ENCODE results near the gene DACH1.

The DACH1 gene

DNA sequence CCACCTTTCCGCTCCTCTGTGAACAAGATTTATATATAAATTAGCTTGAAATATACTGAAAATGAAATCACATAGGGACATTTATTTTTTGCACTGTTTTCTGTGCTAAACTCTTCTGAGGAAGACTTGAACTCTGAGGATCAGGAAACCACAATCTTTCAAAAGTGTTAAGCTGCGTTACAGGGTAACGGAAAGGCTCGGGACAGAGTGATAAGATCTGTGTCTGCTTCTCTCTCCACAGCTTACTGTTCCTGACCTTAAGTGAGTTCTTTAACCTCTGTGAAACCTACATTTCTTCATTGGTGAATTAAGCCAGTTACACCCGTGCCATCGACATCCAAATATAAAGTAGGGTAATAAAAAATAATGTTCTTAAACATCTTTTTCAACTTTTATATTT, 38.9 kb downstream of the DACH1 start:
- FAIRE-seq = no peak

DNA sequence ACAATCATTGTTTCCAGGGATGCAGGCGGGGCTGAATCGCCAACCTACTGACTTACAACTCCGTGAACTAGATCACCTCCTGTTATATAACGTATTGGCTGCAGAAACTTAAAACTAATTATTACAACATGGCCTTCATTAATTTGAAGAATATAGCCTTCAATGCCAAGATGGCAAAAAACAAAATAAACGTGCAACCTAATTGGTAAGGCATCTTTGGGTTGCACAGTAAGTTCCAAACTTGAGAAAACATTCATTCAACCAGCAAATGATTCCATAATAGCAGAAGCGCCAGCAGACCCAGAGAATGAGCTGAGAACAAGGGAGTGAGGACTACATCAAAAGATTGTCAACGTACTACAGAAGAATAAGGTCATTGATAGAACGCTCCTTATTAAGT, 39.8 kb downstream of the DACH1 start:
- FAIRE-seq = no peak

DNA sequence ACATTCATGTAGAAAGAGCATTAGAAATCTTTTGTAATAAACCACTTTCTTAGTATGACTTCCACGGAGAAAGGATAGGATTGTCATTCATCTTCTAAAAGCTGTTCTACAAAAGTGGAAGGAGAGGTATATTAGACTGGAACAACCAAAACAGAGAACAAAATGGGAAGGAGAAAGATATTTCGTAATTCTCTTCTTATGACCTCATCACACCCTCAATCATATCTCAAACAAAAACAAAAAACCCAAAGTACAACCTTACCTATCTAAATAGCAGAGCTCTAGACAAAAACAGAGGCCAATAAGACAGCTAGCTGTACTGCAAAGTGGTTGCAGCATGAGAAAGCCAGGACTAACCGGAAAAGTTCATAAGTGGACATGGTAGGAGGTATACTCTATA, 46.3 kb downstream of the DACH1 start:
- no peak for FAIRE-seq

DNA sequence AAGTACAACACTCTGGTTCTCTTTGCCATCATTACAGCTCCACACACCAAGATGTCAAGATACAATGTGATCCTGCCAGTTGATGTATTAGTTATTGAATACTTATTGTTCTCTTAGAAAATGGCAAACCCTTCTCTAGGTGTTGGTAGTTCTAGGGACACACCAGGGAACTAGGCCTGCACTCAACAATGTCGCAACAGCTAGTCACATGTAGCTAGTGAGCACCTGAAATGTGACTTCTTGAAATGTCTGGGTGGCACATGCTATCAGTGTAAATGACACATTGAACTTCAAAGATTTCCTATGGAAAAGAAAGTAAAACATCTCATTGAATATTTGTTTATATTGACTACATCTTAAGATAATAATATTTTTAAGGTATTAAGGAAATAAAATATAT, 49.7 kb downstream of the DACH1 start:
- no peak for FAIRE-seq

DNA sequence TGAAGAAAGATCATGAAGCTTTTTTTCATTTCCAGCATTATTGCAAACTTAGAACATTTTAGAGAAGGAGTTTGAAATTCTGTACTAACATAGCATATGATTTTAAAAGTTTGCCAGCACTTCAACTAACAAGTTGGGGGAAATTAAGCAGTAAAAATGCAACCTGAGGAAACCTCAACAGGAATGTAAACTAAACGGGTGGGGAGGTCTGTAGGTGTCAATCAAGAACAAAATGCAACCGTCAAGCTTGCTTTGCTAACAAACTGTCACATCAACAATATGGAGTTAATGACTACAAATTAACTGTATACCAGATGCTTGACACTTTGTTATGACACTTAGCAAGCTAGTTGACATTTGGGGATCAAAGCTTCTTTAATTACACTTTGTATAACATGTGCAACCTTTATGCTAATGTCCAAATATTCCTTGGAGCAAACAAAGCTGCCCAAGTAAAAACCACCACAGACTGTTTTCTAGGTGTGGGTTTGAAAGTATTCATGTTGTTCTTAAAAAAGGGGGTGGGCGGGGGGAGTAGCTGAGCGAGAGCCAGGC, 52.1 kb downstream of the DACH1 start:
- no peak for FAIRE-seq

DNA sequence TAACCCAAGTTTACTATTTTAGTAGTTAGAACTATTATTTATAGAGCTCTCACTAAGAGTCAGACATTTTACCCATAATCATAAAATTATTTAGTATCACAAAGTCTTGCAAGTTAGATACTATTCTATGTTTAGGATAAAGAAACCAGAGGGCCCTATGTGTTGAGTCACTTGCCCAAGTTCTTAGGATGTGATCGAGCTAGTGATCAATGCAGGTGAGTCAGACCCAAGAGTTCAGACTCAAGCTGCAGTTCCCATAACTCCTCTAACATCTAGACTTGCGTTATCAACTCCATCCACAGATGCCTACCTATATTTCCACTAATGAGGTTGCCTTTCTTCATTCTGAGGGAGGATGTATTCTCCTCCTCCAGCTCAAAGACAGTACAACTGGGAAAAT, 53.8 kb downstream of the DACH1 start:
- no peak for FAIRE-seq

DNA sequence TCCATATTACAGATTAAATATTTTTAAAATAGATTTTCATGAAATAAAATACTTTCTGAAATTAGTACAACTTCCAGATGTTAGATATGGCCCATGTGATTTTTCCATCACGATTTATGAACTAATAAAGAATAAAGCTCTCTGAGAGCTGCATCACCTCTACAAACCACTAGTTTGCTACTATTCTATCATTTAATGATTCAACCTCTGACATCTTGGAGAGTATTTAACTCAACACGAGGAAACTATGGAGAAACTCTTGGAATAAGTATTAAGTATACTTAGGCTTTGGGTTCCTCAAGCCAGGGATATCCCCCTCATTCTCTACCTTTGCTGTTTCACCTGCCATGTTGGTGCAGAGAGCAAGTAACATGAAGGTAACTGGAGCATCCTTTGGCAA, 55.7 kb downstream of the DACH1 start:
- no peak for FAIRE-seq

DNA sequence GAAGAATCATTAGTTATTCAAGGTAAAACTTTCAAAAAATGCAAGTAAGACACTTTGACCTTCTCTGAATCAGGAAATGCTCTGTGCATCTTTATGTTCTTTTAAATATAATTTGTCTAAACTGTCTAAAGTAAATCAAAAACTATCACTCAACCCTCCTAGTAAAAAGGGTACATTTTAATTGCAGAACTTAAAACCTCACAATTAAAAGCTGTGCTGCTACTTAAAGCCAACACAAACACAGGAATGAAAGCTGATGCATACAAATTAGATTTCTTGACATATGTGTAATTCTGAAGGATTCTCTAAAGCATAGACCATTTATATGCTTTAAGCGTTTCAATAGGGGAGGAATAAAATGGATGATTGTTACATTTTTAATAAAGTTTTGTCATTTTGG, 58.3 kb downstream of the DACH1 start:
- no peak for FAIRE-seq

DNA sequence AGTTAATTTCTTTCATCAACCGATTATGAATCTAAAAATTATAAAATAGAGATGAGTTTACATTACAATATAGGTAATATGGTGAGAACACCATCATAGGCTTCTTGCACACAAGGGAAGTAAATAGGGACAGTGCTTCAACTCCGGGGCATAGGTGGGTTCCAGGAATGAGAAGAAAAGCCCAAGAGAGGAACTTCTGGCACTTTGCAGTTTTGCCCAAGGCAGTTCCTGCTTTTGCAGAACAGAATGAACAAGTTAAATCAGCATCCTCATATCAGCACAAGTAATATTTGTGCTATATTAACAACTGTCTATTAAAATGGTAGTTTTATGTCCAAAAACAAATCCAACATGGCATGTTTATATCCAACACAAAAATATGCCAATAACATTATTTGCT, 60.1 kb downstream of the DACH1 start:
- no peak for FAIRE-seq

DNA sequence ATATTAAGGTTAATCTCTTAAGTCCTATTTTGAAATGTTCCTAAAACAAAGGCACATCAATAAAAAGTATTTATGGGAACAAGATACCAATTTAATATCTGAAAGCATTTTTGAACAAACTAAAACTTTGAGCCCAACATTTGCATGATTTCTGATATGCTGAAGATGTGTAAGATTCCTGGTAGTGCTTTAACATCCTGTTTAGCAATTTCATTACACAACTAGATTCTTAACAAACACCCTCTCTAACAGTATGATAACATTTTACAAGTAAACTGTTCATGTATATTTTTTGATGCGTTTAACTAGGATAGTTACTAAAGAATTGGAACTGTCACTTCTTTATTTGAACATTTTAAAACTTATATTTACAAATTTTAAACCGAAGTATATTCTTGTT, 63.9 kb downstream of the DACH1 start:
- FAIRE-seq = no peak

DNA sequence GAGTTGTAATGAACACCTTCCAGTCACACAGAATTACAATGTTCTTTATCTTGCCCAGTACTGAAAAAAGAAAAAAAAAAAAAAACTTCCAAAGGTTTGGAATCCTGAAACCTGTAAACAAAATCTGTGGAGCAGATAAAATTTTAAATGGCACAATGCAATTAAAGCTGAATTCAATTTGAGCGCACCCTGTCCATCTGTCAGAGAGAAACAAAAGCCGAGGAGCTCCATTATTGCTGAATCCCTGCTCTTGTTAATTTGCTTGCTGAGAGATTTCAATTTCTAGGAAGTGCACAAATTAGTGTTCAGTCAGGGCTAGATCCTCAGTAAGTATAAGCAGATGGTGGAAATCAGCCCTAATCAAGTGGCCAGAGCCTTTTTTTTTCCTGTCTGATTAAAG, 65.2 kb downstream of the DACH1 start:
- FAIRE-seq = no peak

DNA sequence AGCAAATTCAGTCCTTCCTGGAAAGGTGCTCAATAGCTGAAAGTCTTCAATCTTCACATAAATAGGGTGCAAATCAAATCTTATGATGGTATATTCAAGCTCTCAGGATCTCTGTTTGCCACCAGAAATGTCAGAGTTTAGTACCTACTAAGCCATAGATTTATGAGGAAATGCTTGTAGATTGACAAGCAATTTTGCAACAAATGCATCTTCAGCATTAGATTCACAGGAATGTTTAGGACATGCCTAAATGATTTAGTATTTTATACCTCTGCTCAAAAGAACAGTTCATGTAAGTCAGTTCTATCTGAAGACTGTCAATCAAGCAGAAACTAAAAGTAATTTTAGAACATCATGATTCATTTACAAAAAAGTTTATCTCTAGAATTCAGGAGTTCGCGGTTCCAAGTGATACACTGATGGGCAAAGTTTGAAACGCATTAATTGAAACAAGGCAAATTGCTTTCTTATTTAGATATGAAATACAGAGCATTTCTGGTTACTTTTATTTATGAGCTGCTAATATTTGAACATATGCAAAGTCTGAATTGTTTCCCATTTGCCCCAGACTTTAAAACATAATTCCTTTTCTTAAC, 65.7 kb downstream of the DACH1 start:
- no peak for FAIRE-seq

DNA sequence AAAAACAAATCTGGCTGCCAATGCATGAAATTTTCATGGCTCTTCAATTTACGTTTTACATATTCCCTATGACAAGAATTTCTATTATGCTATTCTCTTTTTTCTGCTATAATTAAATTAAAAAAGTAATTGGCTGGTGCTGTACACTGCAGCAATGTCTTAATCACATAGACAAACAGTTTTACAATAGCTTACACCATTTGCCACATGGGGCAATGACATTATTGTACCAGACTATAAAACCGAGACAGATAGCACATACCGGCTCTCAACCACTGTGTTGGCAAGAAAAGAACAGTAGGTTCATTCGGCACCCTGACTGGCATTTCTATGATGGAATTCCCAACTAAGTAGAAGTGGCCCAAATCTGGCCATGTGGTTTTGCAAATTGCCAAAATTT, 67.7 kb downstream of the DACH1 start:
- FAIRE-seq = no peak

DNA sequence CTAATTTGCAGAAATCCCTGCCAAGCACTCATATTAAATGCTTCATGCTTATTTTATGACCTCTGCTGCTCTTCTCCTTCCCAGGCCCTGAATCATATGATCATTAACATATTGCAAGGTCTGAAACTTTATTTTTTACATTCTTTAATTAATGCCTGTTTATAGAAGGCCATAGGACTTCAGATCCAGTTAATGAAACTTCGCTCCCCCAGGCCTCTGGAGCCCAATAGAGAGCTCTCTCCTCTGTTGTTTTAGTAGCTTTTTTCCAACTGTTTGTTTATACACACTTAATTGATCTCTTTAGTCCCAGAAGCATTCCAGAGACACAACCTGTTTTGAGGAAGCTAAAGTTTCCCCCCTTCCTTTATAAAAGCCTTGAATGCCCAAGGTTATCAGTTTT, 68.3 kb downstream of the DACH1 start:
- FAIRE-seq = peak; percentile 26

DNA sequence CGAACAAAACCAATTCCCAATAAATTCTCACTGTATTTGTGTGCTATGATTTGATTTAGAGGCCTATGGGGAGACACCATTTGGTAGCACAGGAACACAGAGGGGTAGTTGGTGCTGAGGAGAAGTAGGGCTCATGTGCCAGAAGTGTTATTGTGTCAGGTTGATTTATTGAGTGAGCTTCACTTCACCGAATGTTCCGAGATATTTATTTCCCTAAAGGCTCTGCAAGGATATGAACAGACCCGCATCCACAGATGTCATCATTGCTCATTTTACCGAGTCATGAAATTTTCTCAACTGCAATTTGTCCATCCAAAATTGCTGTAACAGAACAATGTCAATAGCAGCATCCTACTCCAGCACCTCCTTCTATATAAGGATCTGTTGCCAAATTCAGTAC, 69.5 kb downstream of the DACH1 start:
- no peak for FAIRE-seq

DNA sequence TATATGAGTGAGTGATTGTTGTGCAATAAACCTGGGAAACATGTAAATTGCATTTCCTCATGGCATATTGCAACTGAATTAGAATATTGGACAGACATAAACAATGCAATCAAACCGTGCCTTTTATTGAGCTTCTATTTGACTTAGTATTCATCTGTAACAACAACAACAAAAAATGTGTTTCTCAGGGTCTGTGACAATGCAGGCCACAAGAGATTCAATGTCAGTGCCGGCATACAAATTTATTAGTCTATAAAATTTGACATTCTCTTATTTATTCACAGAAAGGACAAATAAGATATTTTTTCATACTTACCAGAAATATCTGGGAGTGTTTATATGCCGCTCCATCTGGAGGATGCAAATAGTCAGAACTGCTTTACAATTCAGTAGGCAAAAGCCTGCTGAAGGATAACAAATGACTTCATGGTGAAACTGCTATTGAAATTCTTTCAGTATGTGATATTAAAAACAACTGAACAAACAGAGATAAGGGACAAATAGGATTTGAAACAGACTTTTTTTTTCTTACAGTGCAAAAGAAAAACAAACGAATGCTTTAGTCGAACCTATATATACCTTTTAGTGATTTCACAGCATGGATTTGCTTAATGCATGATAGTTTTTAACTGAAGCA, 77.2 kb downstream of the DACH1 start:
- FAIRE-seq = peak; percentile 93

DNA sequence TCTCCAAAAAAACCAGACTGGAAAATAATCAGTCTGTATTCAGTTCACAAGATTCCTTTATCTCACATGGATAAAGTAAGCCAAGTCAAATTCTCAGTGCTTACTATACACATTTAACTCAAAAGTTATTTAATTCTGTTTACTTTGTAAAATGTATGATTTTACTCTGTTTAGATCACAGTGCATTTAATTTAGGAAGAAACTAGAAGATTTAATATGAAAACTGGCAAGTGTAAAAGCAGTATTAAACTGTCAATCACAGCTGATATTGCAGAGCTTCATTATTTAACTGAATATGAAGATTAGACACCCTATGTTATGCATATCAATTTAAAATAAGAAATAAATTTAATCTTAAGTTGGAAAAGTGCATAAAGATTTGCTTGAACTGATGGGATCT, 78.0 kb downstream of the DACH1 start:
- peak; percentile 4 for FAIRE-seq

DNA sequence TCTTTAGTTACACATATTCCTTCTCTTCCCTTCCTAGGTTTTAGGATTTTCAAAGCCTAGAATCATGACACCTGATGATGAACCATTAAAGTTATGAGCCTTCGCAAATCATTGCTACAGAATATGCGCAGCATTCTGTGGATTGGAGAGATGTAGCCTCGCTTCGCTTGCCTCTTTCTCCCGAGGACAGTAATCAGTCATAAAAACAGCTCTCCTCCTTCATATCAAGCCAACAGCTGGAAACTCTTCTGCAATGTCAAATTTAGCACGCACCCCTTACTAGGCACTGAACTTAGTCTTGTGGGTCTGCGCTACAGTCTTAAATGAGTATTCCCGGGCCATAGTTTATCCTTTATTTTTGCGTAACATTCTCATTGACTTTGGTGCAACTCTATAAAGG, 79.6 kb downstream of the DACH1 start:
- FAIRE-seq = no peak

DNA sequence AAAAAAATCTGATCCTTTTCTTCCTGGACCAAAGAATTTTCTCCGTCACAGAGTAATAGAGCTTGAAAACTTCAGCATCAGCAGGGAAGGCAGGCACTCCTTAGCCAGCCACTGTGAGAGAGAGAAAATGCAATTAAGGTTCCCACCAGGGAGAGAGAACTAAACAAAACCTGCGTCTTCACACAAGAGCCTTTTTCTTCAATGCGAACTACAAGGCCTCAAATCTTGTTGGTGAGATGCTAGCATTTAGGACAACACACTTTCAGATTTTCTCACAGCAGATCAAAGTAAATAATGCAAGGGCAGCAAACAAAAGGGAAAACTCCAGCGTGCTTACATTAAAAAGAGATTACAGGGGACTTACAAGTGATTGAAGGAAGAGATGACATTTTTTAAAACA, 80.1 kb downstream of the DACH1 start:
- FAIRE-seq = no peak

DNA sequence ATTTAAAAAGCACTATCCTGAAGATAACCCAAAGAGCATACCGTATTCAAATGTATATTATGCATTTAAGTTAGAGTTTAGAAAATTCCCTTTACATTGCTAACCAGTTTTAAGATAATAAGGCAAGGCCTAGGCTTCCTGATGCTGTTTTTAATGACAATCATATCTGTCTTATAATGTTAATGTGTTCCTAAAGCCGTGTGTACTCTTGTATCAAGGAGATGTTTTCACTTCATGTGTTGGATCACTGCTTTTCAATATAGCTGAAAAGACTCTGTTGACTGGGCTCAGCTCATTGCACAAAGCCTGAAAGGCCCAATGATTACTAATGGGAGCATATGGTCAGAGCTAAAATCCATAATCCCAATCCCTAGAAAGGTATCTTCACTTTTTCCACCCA, 81.6 kb downstream of the DACH1 start:
- FAIRE-seq = no peak

DNA sequence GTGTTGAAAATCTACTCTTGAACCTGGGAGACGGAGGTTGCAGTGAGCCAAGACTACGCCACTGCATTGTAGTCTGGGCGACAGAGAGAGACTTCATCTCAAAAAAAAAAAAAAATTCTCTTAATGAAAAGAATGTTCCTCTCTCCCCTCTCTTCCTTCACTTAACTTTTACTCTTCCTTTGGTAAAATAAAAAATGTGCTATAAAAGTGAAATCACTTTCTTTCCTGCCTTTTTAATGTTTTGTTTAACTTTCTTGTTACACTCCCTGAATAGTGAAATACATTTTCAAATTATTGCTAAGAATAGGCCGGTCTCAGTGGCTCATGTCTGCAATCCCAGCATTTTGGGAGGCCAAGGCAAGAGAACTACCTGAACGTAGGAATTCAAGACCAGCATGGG, 86.5 kb downstream of the DACH1 start:
- FAIRE-seq = no peak

DNA sequence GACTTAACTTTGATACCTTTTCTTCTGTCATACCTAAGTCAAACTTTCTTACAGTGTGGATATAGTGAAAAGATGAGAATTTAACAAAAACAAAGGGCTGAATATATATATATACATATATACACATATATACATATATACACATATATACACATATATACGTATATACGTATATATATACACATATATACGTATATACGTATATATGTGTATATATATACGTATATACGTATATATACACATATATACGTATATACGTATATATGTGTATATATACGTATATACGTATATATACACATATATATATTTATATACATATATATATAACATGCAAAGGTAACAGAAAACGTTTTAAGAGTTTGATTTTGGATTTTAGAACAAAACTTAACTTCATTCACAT, 88.0 kb downstream of the DACH1 start:
- peak; percentile 92 for FAIRE-seq

DNA sequence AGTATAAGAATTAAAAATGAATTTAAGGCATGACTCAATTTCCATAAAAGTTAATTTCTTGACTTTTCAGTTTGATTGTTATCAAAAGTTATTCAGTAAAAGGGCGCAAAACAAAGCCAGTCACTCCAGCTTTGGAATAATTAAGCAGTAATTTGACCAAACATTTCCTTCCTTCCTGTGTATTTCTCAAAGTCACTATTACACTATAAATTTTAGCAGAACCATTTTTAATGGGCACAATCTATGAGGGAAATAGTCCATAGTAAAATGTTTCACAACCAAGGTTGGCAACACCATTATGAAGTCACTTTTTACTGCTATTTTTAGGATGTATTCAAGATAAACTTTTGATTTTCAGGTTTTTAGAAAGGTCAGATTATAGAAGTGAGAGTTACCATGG, 91.0 kb downstream of the DACH1 start:
- no peak for FAIRE-seq

DNA sequence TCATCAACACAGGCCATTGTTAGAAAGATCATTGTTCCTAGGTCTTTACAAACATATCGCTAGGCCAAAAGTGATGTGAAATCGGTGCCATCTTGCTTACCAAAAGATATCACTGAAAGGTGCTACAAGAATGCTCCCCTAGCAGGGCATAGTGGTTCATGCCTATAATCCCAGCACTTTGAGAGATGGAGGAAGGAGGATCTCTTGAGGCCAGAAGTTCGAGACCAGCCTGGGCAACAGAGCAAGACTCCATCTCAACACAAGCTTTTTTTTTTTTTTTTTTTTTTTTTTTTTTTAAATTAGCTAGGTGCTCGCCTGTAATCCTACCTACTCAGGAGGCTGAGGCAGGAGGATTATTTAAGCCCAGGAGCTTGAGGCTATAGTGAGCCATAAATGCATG, 92.1 kb downstream of the DACH1 start:
- FAIRE-seq = no peak

DNA sequence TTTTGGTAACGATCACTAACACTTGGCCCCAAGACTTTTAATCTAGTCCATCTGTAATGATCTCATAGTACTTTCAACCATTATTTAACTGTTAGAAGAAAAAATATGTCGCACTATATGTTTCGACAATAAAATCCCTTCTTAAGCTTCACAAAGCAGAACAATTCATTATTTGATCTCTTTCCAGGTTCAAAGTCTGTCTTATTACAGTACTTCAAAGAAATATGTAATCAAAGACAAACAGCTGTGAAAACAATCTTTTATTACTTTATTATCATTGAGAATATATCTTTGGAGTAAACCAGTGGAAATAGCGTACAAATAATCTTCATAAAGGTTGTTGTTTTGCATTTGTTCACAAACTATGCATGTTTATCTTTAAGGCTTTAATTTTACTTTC, 93.5 kb downstream of the DACH1 start:
- peak; percentile 98 for FAIRE-seq

All from endometrium (tissue), 2 donors.